Measurements from ENCODE around the gene MRPL50.

- TF ChIP-seq POLR2AphosphoS5 (IDR thresholded peaks at IDR 0.05; ENCODE audit: borderline replicate concordance, low read depth, low read length), result no peak
- no peak for TF ChIP-seq EZH2 (IDR thresholded peaks at IDR 0.05)
Measured at GRCh38 chr9:101354143-101354764, 44.2 kb downstream of the MRPL50 start.

Measured in SK-N-MC (cell line).